Activated T-helper 1 cell treated with anti-CD3 and anti-CD28 coated beads, Interleukin-2, amount 50 U/mL, for 16 hours (primary cell): Measurements from ENCODE around the gene LRRC56.

Experiments
- DNase-seq, 2 donors: peaks; one replicate each; pipeline ENCODE4 v3.0.0-alpha.2; 2020; ENCODE audit warnings: low read depth in 1 of 2, low spot score in 1 of 2

The LRRC56 gene

DNA sequence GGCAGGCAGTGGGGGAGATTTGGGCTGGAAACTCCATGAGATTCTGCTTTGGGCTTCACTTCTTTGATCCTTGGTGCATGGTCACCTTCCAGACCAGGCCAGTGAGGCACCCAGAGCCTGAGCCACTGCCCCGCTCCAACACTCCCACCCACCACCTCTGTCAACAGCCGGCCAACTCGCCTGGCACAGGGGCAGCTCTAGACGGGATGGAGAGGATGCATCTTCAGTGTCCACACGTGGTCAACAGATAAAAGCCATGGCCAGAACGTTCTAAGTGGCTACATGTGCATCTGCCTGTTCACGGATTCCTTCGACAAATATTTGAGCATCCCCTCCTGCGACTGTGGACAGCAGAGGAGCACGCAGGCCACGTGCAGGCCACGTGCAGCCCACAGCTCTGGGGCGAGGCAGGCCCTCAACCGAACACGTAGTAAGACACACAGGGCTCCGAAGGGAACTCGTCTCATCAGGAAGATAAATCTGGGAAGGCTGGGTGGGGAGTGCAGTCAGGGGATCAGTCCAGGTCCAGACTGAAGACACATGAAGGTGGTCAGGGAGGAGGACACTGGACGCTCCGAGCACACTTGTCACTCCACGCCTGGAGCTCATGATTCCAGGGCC is 1.2 kb downstream of the LRRC56 start:
- no peak for DNase-seq

DNA sequence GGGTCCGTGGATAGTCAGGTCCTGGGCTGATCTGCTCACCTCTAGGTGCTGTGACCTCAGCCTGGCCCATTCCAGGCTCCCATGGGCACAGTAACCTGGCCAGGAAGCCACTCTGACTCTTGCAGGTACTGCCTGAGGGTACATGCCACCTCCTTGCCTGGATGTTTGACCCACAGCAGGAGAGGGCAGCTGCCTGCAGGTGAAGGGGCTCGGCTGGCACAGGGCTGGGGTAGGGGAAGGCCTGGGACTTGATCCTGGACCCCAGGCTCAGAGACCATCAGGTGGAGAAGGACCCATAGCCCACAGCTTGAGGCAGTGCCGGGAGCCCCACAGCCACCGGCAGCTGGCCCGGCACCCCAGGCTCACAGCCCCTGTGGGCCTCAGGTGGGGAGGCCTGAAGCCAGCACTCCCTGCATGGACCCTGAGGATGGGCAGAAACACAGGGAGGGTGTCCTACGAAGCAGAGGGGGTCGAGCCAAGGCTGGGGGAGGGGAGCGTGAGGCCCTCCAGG is 2.7 kb downstream of the LRRC56 start:
- DNase-seq = no peak

DNA sequence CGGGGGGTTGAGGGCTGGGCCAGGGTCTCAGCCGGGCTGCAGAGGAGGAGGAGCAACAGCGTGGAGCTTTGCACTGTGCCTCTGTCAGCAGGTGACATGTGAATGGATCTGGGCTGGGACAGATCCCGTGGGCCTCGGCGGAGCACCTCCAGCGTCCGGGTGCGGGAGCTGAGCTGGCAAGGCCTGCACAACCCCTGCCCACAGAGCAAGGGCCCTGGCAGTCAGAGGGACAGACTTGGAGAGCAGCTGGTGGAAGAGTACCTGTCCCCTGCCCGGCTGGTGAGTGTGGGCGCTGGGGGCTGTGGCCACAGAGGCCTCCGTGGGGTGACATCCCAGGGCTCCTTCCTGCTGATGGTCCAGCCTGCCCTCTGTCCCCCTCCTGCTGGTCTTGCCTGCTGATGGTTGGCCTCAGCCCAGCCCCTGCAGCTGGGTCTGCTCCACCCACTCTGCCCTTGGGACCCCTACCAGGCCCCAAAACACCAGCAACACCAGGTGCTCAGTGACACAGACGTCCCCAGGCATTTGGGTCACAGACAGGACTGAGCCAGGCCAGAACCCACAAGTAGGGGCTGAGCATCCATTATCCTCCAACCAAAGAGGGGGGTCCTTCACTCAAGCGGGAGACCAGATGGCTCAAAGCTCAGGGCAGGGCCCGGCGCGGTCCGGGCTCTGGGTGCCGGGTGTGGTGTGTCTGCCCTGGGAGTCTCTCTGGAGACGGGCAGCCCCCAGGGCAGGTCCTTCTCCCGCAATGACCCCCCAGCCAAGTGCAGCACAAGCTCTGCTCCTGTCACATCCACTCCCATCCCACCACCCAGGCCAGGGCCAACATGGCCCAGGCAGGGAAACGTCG is 3.5 kb downstream of the LRRC56 start:
- no peak for DNase-seq

DNA sequence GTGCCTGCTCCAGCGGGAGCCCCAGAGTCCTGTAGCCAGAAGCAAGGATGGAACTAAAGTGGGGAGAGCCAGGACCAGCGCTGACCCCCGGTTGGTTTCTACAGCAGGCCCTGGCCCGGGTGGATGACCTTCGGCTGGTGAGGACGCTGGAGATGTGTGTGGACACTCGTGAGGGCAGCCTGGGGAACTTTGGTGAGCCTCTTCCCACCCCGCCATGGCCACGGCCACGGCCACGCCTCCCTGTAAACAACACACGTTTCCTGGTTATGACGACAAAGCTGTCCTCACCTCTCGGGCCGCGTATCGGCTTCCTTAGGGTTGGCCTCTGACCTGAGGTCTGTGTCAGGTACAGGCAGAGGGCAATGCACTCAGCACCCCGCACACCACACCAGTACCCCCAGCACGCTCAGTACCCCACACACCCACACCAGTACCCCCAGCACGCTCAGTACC is 4.1 kb downstream of the LRRC56 start:
- DNase-seq = no peak

DNA sequence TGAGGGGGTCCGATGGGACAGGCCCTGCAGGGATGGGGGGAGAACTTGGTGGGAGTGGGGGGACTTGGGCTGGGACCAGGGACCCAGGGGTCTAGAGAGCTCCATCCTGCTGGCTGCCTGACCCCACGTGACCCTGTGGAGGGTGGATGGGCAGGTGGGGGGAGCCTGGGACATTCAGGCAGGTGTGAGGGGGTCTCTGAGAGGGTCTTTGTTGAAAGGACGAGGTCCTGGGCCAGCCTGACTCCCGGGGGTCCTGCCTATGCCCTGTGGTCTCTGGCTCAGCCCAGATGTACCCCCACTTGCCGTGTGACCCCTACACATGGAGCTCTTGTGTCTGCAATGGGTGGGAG is 7.5 kb downstream of the LRRC56 start:
- no peak for DNase-seq

DNA sequence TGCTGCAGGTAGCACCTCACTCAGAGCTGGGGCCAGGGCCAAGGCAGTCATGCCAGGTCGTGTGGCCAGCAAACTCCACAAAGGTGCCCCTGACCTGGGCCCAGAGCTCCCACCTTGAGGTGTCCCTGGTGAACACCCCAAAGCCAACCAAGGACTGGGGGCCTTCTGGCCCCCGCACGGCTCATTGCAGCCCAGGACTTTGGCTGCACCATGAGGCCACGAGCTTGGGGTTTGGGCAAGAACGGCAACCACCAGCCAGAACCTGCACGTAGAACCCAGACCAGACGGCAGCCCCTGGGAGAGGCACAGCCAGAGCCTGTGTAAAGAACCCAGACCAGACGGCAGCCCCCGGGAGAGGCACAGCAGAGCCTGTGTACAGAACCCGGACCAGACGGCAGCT is 7.8 kb downstream of the LRRC56 start:
- DNase-seq = no peak

DNA sequence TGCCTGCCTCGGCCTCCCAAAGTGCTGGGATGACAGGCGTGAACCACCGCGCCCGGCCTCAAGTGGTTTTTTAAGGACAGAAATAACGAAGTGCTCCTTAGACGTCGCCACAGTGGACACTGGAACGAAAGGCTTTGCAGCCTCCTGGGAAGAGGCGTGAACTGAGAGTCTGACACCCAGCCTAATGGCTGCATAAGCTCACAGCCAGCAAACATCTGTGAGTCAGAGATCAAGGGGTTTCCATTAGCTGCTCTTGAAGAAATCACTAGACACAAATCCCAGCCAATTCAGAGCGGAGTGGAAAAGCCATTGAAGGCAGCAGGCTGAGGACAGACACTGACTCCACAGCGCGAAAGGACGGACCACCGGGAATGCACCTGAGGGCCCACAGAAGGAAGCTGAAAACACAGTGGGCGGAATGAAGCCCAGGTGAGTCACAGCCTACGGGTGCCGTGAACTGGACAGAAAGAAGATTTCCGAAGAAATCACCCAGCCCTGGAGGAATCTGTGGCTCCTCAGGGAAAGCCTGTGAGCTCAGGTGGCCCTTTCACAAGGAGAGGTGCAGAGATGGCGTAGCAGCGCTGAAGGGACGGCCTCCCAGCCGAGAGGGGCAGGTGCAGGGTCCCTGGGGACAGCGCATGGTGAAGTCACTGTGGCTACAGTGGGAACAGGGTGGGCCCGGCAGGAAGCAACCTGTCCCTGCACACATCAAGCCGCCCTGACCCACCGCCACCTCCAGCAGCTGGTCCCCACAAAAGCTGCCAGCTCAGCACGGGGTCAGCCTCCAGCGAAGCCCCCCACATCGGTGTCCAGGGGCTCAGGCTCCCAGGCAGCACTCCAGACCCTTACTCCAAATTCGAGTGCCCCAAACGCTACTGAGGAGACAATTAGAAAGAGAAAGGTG is 11.6 kb downstream of the LRRC56 start:
- no peak for DNase-seq

DNA sequence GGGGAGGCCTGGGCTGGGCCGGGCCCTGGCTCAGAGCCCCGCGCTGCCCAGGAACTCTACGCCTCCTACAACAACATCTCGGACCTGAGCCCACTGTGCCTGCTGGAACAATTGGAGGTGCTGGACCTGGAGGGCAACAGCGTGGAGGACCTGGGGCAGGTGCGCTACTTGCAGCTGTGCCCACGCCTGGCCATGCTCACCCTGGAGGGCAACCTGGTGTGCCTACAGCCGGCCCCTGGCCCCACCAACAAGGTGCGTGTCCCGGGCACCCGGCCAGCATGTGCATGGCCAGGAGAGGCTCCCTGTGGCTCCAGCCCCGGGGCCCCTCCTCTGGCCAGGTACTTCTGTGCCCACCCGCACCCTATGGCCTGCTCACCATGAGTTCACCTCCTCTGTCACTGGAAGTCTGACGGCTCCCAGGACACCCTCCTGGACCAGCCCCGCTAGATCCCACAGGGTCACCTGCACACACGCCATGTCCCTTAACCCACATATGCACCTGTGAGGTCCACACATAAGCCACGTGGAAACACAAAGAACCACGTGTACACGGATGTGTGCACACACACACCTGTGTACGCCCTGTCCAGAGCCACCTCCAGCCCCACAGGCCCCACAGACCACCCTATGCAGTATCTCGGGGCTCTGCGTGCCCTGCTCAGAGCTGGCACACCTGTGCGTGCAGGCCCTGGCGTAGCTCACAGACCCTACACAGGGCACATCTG is 12.9 kb downstream of the LRRC56 start:
- no peak for DNase-seq

DNA sequence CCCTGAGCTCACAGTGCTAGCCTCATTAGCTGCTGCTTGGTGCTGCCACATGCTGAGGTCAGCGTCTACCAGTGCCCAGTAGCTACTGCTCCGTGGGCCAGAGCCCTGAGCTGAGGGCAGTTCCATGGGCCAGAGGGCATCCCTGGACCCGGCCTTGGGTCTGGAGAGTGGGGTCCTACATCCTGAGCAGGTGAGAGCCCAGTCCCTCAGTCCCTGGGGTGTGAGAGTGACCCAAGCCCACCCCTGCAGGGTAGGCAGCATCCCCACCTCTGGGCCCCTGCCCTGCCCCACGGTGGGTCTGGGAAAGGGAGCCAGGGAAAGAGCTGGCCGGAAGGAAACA is 13.4 kb downstream of the LRRC56 start:
- no peak for DNase-seq

DNA sequence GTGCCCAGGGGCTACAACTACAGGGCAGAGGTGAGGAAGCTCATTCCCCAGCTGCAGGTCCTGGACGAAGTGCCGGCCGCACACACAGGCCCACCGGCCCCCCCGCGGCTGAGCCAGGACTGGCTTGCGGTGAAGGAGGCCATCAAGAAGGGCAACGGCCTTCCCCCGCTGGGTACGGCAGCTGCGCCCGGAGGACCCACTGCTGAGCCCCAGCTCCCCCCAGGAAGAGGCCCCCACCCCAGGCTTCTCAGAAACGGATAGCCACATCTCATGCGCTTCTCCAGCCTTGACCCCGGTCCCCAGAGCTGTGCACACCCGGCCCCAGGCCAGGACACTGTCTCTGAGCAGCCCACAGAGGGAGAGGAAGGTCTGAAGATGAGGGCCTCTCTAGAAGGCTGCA is 13.8 kb downstream of the LRRC56 start:
- no peak for DNase-seq

DNA sequence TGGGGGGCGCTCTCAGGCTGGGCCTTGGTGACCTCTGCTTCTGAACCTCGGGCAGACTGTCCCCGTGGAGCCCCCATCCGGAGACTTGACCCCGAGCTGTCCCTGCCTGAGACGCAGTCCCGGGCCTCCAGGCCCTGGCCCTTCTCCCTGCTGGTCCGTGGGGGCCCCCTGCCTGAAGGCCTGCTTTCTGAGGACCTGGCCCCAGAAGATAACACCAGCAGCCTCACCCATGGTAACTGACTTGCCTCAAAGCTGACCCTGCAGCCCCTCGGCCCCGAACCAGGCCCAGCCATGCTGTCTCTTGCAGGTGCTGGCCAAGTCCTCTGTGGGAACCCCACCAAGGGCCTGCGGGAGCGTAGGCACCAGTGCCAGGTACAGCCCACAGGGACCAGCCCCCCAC is 14.3 kb downstream of the LRRC56 start:
- no peak for DNase-seq

DNA sequence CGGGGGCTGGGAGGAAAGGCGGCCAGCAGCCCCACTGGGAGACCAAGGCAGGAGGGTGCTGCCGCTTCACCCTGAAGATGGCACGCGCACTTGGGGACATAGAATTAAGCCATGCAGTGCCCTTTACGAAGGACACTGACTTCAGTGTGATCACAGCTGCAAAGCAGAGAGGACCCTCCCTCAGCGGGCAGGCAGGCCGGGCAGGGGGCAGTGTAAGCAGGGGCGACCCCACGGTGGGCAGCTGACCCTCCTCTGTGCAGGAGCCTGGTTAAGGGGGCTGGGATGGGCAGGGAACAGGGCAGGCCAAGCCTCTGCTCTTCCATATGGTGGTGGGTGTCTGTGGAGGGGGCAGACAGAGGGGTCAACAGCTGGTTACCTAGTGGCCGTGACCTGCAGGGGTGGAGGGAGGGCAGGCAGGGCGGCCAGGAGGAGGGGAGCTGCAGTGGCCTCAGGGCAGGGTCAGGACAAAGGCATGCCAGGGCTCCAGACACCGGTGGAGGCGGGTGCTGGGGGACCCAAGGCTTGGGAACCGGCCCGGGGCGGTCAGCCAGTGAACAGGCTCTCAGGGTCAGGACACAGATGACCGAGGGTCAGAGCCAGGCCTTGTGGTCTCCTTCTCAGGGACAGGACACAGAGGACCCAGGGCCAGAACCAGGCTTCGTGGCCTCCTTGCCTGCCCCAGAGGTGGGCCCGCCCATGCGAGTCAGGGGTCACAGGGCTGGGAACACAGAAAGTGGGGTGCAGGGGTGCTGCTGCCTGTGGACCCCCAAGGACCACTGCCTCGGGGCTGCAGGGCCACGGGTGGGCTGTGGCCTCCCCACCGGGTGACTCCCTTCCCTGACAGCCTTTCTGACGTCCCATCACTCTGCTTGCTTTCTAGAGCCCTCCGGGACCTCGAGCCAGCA is 16.0 kb downstream of the LRRC56 start:
- DNase-seq = no peak

DNA sequence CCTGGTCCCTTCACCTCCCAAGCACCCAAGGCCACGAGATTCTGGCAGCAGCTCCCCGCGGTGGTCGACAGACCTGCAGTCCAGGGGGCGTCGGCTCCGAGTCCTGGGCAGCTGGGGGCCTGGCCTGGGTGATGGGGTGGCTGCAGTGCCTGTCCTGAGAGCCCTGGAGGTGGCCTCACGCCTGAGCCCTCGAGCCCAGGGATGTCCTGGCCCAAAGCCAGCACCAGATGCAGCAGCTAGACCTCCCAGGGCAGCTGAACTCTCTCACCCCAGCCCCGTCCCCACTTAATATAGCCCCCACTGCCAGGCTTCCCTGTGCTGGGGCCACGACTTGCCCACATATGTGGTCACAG is 16.6 kb downstream of the LRRC56 start:
- no peak for DNase-seq

DNA sequence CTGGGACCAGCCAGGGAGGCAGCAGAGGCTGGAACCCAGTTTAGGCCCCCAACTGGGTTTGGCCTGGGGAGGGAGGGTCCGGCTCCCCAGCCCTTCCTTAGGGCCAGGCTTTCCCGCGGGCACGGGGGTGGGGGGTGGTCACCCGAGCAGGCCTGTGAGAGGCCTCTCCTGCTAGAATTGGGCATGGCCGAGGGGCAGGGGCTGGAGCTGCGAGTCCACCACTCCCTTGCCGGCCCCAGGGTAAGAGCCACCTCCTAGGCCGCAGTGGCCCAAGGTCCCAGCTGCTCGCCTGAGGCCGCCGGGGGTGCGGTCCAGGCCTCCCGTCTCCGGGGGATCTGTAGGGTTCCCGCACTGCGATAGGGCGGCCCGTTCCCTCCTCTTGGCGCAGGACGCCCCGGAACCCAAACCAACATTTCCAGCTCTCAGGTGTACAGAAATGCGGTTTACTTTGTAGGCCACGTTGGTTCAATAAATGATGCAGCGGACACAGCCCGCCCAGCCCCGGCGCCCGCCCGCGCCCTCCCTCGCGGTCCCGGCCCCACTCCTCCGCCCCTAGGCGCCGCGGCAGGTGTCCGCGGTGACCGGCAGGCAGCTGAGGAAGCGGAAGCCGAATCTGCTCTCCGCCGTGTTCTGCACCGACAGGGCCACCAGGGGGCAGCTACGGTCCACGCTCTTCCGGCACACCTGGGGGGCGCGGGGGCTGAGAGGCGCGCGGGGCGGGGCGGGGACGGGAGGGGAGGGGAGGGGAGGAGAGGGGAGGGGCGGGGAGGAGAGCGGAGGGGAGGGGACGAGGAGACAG is 17.3 kb downstream of the LRRC56 start:
- DNase-seq = peak; percentile 62 to 69

DNA sequence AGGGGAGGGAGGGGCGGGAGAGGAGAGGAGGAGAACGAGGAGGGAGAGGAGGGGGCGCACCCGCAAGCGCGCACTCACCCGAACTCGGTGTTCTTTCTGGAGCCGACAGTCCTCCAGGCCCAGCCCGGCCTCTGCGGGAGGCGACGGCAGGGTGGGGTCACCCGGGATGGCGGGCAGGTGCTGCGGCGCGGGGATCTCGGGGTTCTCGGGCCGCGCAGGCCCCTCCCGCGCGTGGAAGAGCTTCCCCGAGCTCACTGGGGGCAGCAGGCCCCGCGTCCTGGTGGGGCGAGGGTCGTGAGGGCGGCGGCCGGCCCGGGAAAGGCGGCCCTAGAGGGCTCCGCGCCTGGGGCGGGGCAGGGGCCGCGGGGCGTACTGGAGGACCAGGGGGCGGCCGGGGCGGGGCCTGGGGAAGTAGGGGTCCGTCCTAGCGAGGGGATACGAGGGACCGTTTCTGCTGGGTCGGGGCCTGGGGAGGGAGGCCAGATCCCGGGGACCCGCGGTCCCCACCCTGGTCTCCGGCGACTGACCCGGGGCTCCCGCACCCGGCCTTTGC is 18.0 kb downstream of the LRRC56 start:
- no peak for DNase-seq

DNA sequence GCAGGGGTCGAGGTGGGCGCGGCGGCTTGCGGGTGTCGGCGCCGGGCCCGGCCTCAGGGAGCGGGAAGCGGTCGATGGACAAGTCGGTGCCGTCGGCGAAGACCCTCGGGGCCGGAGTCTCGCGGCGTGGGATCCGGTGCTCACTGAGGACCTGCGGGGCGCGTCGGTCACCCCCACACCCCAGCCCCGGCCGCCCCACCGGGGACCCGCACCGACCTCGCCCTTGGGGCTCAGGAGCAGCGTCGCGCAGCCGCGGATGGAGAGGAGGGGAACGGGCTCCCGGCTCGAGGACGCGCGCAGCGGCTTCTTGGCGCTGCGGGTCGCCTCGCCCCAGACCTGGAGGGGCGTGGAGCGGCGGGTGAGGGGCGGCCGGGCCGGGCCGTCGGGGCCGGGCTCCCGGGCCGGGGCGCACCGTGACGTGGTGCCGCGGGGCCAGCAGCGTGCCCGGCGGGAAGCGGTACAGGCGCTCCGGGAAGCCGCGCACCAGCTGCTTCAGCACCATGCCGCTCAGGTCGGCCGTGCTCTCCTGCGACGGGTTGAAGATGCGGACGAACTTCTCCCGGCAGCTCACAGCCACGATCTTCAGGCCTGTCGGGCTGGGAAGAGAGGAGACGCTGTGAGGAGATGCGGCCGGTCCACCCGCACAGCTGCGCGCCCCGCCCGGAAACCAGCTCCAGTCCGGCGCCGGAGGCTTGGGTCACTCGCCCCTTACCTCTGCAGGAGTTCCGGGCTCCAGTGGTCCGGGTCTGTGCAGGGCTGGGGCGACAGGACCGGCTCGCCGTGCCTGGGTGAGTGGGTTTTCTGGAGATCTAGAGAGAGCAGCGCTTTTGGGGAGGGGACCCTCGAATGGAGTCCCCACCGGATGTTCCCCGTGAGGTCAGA is 18.7 kb downstream of the LRRC56 start:
- no peak for DNase-seq

DNA sequence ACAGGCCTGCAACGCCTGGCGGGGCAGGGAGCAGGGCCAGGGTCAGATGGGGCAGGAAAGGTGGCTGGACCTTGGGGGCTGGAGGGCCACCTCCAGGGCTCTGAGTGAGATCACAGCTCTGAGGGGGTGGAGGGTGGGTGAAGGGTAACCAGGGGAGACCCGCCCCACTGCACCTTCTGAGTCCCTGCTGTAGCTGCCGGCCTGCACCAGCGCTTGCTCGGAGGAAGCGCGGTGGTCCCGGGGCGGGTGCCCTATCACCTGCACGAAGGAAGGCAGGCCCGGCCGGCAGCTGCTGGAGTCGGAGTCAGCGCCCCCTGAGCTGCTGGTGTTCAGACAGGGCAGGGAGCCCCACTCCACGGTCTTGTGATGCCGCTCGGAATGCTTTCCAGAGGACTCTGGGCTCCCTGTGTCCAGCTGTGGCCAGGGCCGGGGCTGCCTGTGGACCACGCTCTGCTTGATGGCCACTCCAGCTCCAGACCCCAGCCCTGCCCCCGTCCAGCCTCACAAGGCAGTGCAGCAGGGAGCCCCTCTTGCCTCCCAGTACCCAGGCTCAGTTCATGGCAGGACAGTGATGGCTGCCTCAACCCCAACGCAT is 19.4 kb downstream of the LRRC56 start:
- no peak for DNase-seq
